ENCODE results near the gene ASPG.

GRCh38 chr14:104116288-104116755, 30.8 kb downstream of the ASPG start:
- TF ChIP-seq, protein P1, sequence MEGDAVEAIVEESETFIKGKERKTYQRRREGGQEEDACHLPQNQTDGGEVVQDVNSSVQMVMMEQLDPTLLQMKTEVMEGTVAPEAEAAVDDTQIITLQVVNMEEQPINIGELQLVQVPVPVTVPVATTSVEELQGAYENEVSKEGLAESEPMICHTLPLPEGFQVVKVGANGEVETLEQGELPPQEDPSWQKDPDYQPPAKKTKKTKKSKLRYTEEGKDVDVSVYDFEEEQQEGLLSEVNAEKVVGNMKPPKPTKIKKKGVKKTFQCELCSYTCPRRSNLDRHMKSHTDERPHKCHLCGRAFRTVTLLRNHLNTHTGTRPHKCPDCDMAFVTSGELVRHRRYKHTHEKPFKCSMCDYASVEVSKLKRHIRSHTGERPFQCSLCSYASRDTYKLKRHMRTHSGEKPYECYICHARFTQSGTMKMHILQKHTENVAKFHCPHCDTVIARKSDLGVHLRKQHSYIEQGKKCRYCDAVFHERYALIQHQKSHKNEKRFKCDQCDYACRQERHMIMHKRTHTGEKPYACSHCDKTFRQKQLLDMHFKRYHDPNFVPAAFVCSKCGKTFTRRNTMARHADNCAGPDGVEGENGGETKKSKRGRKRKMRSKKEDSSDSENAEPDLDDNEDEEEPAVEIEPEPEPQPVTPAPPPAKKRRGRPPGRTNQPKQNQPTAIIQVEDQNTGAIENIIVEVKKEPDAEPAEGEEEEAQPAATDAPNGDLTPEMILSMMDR (IDR thresholded peaks at IDR 0.05; ENCODE audit: low read length), result no peak
- no peak for TF ChIP-seq EZH2 (optimal IDR thresholded peaks at IDR 0.05; ENCODE audit: low read depth, low read length)
